HS-5 (cell line): ENCODE data around the gene OR1A1.
"Not testable (repeated sequence)": the region's sequence is repeated elsewhere in the genome, so short reads cannot be mapped to it uniquely, and the experiment has no call there.

Source experiments
- DNase-seq: peaks from one replicate; pipeline ENCODE4 v3.0.0-alpha.2; 2012; ENCODE audit warnings: low read depth

The OR1A1 gene

GRCh38 chr17:3207367-3207766 lies at the start of gene OR1A1:
Gene OR1A1, plus strand, starts transcription at chr17:3207667. Its CDS starts 7,954 bp downstream, at chr17:3215621.
- DNase-seq: no peak

- no peak for DNase-seq
Observed at GRCh38 chr17:3167574-3167973, 39.9 kb upstream of the OR1A1 start.

- no peak for DNase-seq
Observed at GRCh38 chr17:3189961-3190360, 17.5 kb upstream of the OR1A1 start.

- DNase-seq: no peak
Observed at GRCh38 chr17:3197219-3197618, 10.2 kb upstream of the OR1A1 start, which contains the start of gene OR1A2. Gene OR1A2, plus strand, starts transcription at chr17:3197519. Its CDS starts 0 bp downstream, at chr17:3197519.

GRCh38 chr17:3208484-3208883 lies 1.0 kb downstream of the OR1A1 start:
- DNase-seq: no peak

- no peak for DNase-seq
Observed at GRCh38 chr17:3213001-3213400, 5.5 kb downstream of the OR1A1 start.

- DNase-seq: no peak
Observed at GRCh38 chr17:3213587-3213986, 6.1 kb downstream of the OR1A1 start.

- not testable (repeated sequence) for DNase-seq
Observed at GRCh38 chr17:3219978-3220377, 12.5 kb downstream of the OR1A1 start.

- DNase-seq: no peak
Observed at GRCh38 chr17:3221850-3222249, 14.4 kb downstream of the OR1A1 start.

GRCh38 chr17:3222505-3222904 lies 15.0 kb downstream of the OR1A1 start:
- no peak for DNase-seq

GRCh38 chr17:3224721-3225352 lies 17.4 kb downstream of the OR1A1 start:
- DNase-seq: not testable (repeated sequence)

- not testable (repeated sequence) for DNase-seq
Observed at GRCh38 chr17:3232300-3232699, 24.8 kb downstream of the OR1A1 start.

GRCh38 chr17:3238685-3239084 lies 31.2 kb downstream of the OR1A1 start:
- DNase-seq: not testable (repeated sequence)

GRCh38 chr17:3241044-3241443 lies 33.6 kb downstream of the OR1A1 start:
- not testable (repeated sequence) for DNase-seq

GRCh38 chr17:3244841-3245240 lies 37.4 kb downstream of the OR1A1 start:
- DNase-seq: not testable (repeated sequence)

- DNase-seq: not testable (repeated sequence)
Observed at GRCh38 chr17:3249013-3249412, 41.5 kb downstream of the OR1A1 start.

GRCh38 chr17:3256575-3256974 lies 49.1 kb downstream of the OR1A1 start:
- DNase-seq: no peak

GRCh38 chr17:3260163-3260562 lies 52.7 kb downstream of the OR1A1 start:
- no peak for DNase-seq

GRCh38 chr17:3260600-3260999 lies 53.1 kb downstream of the OR1A1 start:
- no peak for DNase-seq
